Fibroblast of lung (primary cell): Measurements from ENCODE around the gene CCM2.

Experiments used
- CTCF ChIP-seq, 2 donors: IDR thresholded peaks in 1 of 2; conservative IDR thresholded peaks in 1 of 2; 1 replicate in 1 of 2; 2 replicates in 1 of 2; pipeline ENCODE4 v1.5.1; 2011 to 2012; ENCODE audit warnings: low read length in 2 of 2, control low read depth in 1 of 2, inconsistent platforms in 1 of 2, low read depth in 1 of 2, mild to moderate bottlenecking in 1 of 2
- EZH2 ChIP-seq: IDR thresholded peaks from 2 replicates; pipeline ENCODE4 v1.5.1; 2012; ENCODE audit warnings: low read length, control low read depth, mild to moderate bottlenecking; ENCODE audit errors: missing control alignments

DNA sequence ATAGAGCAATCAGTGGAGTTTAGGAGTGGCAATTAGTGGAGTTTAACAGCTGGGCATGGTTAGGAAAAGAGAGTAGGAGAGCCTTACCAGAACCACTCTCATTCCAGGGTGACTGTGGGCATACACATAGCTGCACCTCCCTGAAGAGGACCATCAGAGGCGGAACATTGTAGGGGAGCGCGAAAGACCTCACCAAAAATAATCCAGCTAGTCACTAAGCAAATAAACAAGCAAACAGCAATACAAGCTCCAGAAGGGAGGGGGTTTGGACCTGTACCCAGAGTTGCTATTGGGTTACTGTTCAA, 92.9 kb downstream of the CCM2 start:
- TF ChIP-seq CTCF (conservative IDR thresholded peaks at IDR 0.05 in 1 of 2, IDR thresholded peaks at IDR 0.05 in 1 of 2; ENCODE audit: low read depth in 1 of 2, low read length in 2 of 2) (no peak), EZH2 (no peak)
